ENCODE measurements around the gene TMEM31. TPM values are rescaled to one million over a fixed set of nuclear protein-coding genes. Genes with fewer than 3 reads are reported as not detected.

Gene TMEM31
- total RNA-seq, 2 donors from 2014 or later: 7.6 TPM; not detected in 1

GRCh38 chrX:103674531-103675454 is 35.9 kb upstream of the TMEM31 start:
- H3K36me3 ChIP-seq: no peaks in the 10 kb centered on the region
- intact Hi-C loops (cut with DNase I): no loop called here

GRCh38 chrX:103678199-103678993 is 32.3 kb upstream of the TMEM31 start:
- no peaks in the 10 kb centered on the region for H3K9me3 ChIP-seq
- no peak overlapping the region for H3K27ac ChIP-seq
- H3K36me3 ChIP-seq: no peaks in the 10 kb centered on the region
- no peak overlapping the region for H3K4me3 ChIP-seq
- DNase-seq (ENCODE audit: low spot score): no peak
- intact Hi-C loops (cut with DNase I): no loop called here
- no peaks in the 10 kb centered on the region for H3K4me1 ChIP-seq (replicated peaks)
- WGBS: 87% methylated on average over 5 of the region's 5 CpGs
- TF ChIP-seq CTCF (IDR thresholded peaks at IDR 0.05): no peak
- TF ChIP-seq POLR2A (IDR thresholded peaks at IDR 0.05): no peak
- TF ChIP-seq POLR2AphosphoS5 (IDR thresholded peaks at IDR 0.05): no peak
- H3K27me3 ChIP-seq (replicated peaks; ENCODE audit: insufficient read depth): no peaks in the 10 kb centered on the region

More at GRCh38 chrX:103674531-103675454, 35.9 kb upstream of the TMEM31 start:
- H3K4me1 ChIP-seq (replicated peaks): no peaks in the 10 kb centered on the region
- 84% methylated on average over 8 of the region's 8 CpGs for WGBS
- no peak for DNase-seq (ENCODE audit: low spot score)
- H3K27ac ChIP-seq: no peak overlapping the region
- H3K27me3 ChIP-seq (replicated peaks; ENCODE audit: insufficient read depth): no peaks in the 10 kb centered on the region
- H3K4me3 ChIP-seq: no peak overlapping the region
- TF ChIP-seq POLR2A (IDR thresholded peaks at IDR 0.05) (no peak), POLR2AphosphoS5 (IDR thresholded peaks at IDR 0.05) (no peak), CTCF (IDR thresholded peaks at IDR 0.05) (no peak)
- no peaks in the 10 kb centered on the region for H3K9me3 ChIP-seq

GRCh38 chrX:103681443-103681842 is 29.3 kb upstream of the TMEM31 start:
- 40% methylated on average over 2 of the region's 2 CpGs for WGBS
- no peaks in the 10 kb centered on the region for H3K36me3 ChIP-seq

GRCh38 chrX:103685396-103685795 is 25.3 kb upstream of the TMEM31 start:
- H3K4me1 ChIP-seq (replicated peaks): no peaks in the 10 kb centered on the region
- no peaks in the 10 kb centered on the region for H3K27me3 ChIP-seq (replicated peaks; ENCODE audit: insufficient read depth)

More at GRCh38 chrX:103681443-103681842, 29.3 kb upstream of the TMEM31 start:
- intact Hi-C loops (cut with DNase I): no loop called here
- DNase-seq (ENCODE audit: low spot score): no peak
- Histone ChIP-seq H3K4me3 (no peak overlapping the region), H3K27ac (no peak overlapping the region), H3K9me3 (no peaks in the 10 kb centered on the region), H3K27me3 (replicated peaks; ENCODE audit: insufficient read depth) (no peaks in the 10 kb centered on the region), H3K4me1 (replicated peaks) (no peaks in the 10 kb centered on the region)
- TF ChIP-seq POLR2A (IDR thresholded peaks at IDR 0.05): no peak
- TF ChIP-seq POLR2AphosphoS5 (IDR thresholded peaks at IDR 0.05): no peak
- no peak for TF ChIP-seq CTCF (IDR thresholded peaks at IDR 0.05)

More at GRCh38 chrX:103685396-103685795, 25.3 kb upstream of the TMEM31 start:
- Histone ChIP-seq H3K4me3 (peak overlapping the region; percentile 44 to 51), H3K36me3 (no peaks in the 10 kb centered on the region), H3K9me3 (no peaks in the 10 kb centered on the region), H3K27ac (peak overlapping the region; percentile 95 to 96)
- 4% methylated on average over 5 of the region's 5 CpGs for WGBS
- DNase-seq (ENCODE audit: low spot score): no peak
- TF ChIP-seq POLR2A (IDR thresholded peaks at IDR 0.05): no peak
- intact Hi-C loops (cut with DNase I): loop anchor here (5.0 kb wide), 2 partner anchors 58 to 132 kb away; partner anchors contain the start of gene TCEAL1

All from prostate gland (tissue), 2 donors.